ES-I3 (cell line): Measurements from ENCODE around the gene MARK2.
A peak's percentile ranks its signal among the peaks of the same experiment; 100 is the strongest.

ENCODE experiments used
- H3K36me3 ChIP-seq: 2 replicates; pipeline ENCODE4 v1.6.1; 2013; ENCODE audit warnings: mild to moderate bottlenecking, low read length, control low read depth, moderate library complexity; ENCODE audit not compliant: insufficient read depth
- H3K4me1 ChIP-seq: 2 replicates; pipeline ENCODE4 v1.6.1; 2013; ENCODE audit warnings: mild to moderate bottlenecking, control low read depth, low read length; ENCODE audit not compliant: insufficient read depth
- H3K9ac ChIP-seq: 2 replicates; pipeline ENCODE4 v1.6.1; 2013; ENCODE audit warnings: low read depth, mild to moderate bottlenecking, low read length, moderate library complexity
- H3K9me3 ChIP-seq: 2 replicates; pipeline ENCODE4 v1.6.1; 2013; ENCODE audit warnings: mild to moderate bottlenecking, low read length, moderate library complexity; ENCODE audit not compliant: control insufficient read depth, insufficient read depth

Gene MARK2

DNA sequence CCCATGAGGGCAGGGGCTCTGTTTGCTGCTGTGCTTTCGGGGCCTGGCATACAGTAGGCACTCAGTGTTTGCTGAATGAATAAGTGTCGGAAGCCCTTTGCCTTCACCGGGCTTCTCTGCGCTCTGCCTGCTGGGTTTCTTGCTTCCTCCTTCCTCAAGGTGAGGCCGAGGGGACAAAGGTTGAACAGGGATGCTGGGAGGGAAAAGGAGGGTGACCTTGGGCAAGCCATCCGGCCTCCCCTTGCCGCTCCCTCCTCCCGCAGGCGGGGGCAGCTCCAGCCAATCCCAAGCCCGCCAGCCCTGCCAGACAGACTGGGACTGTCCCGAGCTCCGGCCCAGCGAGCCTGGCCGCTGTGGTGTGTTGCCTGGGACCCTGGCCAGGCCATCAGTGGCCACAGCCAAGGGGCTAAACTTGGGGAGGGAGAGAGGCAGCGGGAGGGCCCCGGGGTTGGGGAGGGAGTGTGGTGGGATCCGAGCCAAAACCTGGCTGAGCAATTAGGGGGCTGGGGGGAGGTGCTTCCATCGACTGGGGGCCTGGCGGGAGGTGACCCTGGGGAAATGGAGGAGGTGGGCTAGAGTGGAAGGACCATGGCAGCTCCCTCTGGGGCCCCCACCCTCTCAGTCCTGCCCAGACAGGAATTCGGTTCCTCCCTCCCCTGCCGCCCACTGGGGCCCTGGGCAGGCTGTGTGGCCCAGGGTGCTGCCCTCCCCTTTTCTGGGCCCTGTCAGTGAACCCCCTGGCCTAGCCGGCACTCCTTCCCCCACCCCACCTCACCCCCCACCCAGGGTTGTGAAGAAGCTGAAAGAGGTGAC lies 81.4 kb downstream of the MARK2 start:
- peaks cover 3% of the 10 kb centered on the region; the same call in 1 of the 2 replicates for H3K4me1 ChIP-seq
- H3K9me3 ChIP-seq: no peaks in the 10 kb centered on the region
- peak overlapping the region; percentile 83 for H3K9ac ChIP-seq
- H3K36me3 ChIP-seq: no peaks in the 10 kb centered on the region

DNA sequence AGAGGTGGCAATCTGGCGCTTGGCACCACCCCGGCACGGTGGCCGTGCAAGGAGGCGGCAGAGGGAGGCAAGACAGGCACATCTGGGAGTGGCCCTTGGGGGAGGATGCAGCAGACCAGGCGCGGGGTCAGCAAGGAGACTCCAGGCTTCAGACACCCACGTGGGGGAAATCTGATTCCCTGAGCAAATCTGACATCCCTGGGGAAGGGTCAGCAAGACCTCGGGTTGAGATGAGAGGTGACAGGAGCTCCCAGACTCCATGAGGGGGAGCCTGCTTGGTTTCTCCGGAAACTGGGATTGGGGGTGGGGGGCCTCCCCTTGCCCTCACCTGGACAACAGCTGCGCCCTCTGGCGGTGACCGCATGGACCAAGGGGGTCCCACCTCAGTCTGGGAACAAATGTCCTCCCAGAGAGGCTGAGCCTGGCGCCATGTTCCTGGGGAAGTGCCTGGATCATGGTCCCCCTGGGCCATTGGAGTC lies 82.1 kb downstream of the MARK2 start:
- peaks cover 3% of the 10 kb centered on the region; the same call in 1 of the 2 replicates for H3K4me1 ChIP-seq
- H3K36me3 ChIP-seq: no peaks in the 10 kb centered on the region
- peak overlapping the region; percentile 83; the same call in 1 of the 2 replicates for H3K9ac ChIP-seq
- H3K9me3 ChIP-seq: no peaks in the 10 kb centered on the region

DNA sequence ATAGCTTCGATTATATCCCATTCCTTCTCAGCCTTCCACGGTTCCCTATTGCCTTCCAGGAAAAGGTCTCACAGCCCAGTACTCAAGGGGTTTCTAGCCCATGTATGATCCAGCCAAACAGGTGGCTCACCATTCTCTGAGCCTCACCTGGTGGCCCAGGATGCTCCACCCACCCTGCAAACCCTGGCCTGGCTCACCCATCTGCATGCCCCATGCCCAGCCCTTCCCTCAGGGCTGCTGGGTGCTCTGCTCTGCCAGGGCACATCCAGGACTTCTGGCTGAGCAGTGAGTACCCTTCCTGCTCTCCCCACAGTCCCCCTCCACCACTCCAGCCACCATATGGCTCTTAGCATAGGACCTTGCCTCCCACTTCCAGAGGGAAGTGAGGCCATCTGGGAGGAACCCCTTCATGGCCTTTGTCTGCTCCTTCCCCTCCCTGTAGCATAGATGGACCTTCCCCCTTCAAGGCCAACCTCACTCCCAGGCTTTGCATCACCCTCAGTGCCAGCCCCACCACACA lies 83.8 kb downstream of the MARK2 start:
- H3K9me3 ChIP-seq: no peaks in the 10 kb centered on the region
- peaks cover 3% of the 10 kb centered on the region; the same call in 1 of the 2 replicates for H3K4me1 ChIP-seq
- H3K36me3 ChIP-seq: no peaks in the 10 kb centered on the region
- no peak overlapping the region for H3K9ac ChIP-seq

DNA sequence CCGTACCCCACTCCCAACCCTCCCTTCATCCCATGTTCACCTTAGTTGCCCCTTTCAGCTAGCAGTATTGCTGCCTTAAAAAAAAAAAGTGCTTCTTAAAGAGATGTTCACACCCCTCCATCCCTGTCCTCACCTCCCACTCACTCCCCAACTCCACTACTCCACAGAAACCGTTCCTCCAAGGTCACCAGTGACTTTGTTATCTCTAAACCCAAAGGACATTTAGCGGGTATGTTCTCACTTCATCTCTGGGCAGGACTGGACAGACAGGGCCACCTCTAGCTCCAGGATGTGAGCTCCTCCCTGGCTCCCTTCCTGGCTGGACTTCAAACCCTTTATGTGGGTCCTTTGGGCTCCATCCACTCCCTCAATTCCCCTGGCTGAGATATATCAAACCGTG lies 84.4 kb downstream of the MARK2 start:
- Histone ChIP-seq H3K36me3 (no peaks in the 10 kb centered on the region), H3K9ac (no peak overlapping the region), H3K4me1 (peaks cover 3% of the 10 kb centered on the region; the same call in 1 of the 2 replicates), H3K9me3 (no peaks in the 10 kb centered on the region)

DNA sequence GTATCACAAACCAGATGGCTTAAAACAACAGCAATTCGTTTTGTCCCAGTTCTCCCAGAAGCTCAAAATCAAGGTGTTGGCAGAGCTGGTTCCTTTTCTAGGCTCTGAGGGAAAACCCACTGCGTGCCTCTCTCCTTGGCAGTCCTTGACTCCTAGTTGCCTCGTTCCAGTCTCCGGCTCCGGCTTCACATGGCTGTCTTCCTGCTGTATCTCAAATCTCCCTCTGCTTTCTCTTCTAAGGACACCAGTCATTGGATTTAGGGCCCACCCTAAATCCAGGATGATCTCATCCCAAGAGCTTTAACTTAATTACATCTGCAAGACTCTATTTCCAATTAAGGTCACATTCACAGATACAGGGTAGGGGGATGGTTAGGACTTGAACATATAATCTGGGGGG lies 90.7 kb downstream of the MARK2 start:
- Histone ChIP-seq H3K9me3 (no peaks in the 10 kb centered on the region), H3K9ac (no peak overlapping the region), H3K36me3 (no peaks in the 10 kb centered on the region), H3K4me1 (no peaks in the 10 kb centered on the region)

DNA sequence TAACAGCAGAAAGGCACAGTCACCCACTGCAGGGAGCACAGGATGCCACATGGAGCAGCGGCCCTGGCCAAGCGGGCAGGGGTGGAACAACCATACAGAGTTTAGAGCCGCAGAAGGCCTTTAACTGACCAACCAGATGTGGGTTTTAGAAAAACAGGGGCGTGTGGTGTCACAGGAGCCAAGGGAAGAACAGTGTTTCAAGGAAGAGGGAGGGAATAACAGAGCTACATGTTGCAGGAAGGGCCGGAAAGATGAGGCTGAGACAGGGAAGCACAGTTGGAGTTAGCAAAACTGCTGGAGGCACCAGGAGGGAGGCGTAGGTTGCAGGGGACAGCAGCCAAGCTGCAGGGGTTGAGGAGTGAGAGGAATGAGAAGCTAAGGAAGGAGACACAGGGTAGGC lies 92.1 kb downstream of the MARK2 start:
- no peak overlapping the region for H3K9ac ChIP-seq
- no peaks in the 10 kb centered on the region for H3K9me3 ChIP-seq
- no peaks in the 10 kb centered on the region for H3K4me1 ChIP-seq
- no peaks in the 10 kb centered on the region for H3K36me3 ChIP-seq

DNA sequence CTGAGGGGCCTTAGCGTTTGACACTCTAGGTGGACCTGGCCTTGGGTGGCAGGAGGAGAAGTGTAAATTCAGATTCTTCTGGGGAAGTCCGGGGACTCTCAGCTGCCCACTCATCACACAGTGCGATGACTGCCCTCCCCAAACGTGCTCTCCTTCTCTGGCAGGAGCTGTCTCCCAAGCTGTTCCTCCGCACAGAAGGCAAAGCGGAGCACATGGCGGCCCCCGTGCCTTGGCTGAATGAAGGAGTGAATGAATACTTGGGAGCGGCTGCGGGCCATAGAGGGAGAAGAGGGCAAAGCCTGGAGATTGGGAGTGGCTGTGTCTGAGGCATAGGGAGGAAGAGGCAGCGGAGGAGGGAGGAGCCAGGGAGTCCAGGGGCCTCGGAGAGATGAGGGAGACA lies 93.0 kb downstream of the MARK2 start:
- Histone ChIP-seq H3K36me3 (no peaks in the 10 kb centered on the region), H3K9me3 (no peaks in the 10 kb centered on the region), H3K4me1 (no peaks in the 10 kb centered on the region), H3K9ac (no peak overlapping the region)

DNA sequence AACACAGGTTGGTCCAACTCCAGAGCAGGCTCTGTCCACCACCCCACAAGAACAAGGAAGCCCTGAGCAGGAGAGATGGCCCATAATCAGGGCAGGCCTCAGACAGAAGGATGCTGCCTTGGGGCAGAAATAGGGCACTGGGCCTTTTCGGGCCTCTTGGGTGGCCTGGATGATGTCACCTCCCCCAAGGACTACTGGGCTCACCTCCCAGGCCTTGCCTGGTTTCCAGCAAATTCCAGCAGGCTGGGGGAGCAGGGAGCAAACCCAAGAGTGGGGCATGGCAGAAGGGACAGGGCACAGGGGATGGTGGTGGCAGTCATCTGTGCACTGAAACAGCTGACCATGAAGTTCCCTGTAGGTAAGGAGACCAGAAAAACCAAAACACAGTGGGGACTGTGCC lies 94.5 kb downstream of the MARK2 start:
- Histone ChIP-seq H3K9ac (no peak overlapping the region), H3K9me3 (no peaks in the 10 kb centered on the region), H3K4me1 (no peaks in the 10 kb centered on the region), H3K36me3 (no peaks in the 10 kb centered on the region)

DNA sequence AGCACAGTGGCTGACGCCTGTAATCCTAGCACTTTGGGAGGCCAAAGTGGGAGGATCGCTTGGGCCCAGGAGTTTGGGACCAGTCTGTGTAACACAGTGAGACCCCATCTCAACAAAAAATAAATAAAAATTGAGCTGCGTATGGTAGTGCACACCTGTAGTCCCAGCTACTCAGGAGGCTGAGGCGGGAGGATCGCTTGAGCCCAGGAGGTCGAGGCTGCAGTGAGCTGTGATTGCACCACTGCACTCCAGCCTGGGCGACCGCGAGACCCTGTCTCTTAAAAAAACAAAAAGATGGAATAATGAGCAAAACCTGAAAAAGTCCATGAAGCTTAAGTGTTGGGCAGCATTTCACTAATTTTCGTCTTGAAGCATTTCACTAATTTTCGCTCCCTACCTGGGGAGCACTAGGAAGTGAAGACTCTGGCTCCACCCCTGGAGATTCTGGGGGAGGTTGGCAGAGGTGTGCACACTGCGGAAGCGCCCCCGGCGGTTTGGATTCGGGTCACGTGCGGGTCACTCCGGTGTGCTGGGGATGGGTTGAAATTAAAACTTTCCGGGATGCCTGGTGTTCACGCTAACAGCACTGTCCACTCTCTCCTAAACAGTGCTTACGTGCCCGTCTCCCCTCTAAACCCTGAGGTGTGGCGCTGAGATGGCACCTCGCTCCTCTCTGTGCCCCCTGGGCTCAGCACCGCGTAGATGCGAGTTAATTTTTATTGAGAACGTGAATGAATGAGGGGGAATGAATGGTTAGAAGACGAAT lies 99.0 kb downstream of the MARK2 start:
- H3K36me3 ChIP-seq: no peaks in the 10 kb centered on the region
- H3K9ac ChIP-seq: peak overlapping the region; percentile 61
- H3K9me3 ChIP-seq: no peaks in the 10 kb centered on the region
- H3K4me1 ChIP-seq: no peaks in the 10 kb centered on the region

DNA sequence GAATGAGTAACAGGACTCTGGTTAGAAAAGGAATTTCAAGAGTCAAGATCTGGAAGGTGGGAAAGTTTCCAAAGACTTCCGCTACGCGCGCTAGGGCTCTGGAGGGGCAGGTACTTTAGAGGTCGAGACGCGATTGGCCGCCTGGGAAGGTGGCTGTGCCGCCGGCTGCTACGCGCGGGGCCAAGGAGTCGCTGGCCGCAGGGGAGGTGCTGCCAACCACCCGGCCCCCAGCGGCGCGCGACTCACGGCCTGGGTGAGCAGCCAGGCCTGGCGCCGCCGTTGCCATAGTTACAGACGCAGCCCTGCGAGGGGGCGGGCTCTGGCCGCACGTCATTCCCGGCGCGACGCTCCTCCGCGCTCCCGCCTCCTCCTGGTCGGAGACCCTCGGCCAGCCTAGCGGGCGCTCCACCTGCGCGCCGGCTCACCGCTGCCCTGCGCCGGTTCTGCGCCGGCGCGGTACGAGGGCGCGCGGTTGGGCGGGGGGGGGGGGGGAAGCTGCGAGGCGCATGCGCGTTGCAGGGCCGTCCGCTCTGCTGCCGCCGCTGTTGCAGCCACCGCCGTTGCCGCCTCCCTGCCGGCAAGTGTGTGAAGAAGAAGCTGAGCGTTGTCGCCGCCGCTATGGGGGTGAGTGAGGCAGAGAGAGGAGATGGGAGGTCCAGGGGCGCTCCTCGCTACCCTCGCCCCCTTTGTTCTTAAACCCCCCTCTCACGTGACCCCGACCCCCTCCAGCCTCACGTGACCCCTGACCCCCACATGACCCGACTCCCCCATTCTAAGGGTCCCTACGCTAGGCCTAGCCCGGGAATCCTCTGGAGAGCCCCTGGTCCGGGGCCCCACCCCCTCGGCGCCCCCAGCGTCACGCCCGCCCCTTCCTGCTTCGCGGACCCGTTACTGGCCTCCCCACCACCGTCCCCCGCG lies 99.8 kb downstream of the MARK2 start, which contains the start of gene NAA40:
Gene NAA40 (plus strand): TSS at position 524 of the 918 bp plus-strand sequence. CDS start 95 bp downstream, at position 619.
- Histone ChIP-seq H3K9me3 (no peaks in the 10 kb centered on the region), H3K9ac (peak within 1 kb of the TSS; percentile 90), H3K36me3 (no peaks in the 10 kb centered on the region), H3K4me1 (no peaks in the 10 kb centered on the region)

DNA sequence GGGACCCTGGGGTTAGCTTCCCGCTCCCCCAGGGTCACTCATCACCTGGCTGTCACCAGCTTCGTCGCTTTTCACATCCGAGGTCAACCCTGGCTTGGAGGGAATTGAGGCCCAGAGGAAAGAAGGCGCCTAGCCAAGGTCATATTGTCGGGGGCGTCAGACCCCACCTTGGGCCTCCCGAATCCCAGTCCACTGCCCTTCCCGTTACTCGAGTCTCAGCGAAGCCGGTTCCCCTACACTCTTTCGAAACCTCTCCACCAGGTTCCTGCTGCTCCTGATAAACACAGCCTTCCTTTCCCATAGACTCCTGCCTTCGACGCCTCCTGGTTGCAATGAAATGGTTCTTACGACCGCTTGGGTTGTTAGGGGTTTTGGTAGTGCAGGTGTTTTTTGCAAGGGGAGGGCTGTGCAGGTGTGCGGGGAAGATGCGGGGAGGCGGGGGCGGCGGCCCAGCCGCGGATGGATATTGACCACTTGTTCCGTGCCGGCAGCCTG lies 100.5 kb downstream of the MARK2 start:
- H3K4me1 ChIP-seq: no peaks in the 10 kb centered on the region
- peak overlapping the region; percentile 90 for H3K9ac ChIP-seq
- H3K36me3 ChIP-seq: no peaks in the 10 kb centered on the region
- no peaks in the 10 kb centered on the region for H3K9me3 ChIP-seq

DNA sequence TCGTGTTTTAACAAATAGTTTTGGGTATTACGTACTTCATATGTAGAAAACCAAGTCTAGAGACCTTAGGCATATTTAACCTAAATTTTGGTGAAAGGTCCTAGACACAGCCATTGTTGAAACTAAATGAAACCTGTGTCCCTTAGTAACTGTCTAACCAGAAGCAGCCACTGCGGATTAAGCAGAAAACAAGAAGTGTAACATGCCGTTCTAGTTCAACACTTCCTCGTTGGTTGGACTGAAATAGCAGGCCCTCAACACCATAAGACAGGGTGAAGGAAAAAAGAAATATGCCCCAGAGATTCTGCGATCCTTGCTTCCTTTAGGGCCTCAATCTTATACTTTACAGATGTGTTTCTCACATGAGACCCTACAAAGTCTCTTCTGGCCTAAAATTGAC lies 101.9 kb downstream of the MARK2 start:
- H3K36me3 ChIP-seq: no peaks in the 10 kb centered on the region
- H3K9ac ChIP-seq: no peak overlapping the region
- no peaks in the 10 kb centered on the region for H3K4me1 ChIP-seq
- no peaks in the 10 kb centered on the region for H3K9me3 ChIP-seq

DNA sequence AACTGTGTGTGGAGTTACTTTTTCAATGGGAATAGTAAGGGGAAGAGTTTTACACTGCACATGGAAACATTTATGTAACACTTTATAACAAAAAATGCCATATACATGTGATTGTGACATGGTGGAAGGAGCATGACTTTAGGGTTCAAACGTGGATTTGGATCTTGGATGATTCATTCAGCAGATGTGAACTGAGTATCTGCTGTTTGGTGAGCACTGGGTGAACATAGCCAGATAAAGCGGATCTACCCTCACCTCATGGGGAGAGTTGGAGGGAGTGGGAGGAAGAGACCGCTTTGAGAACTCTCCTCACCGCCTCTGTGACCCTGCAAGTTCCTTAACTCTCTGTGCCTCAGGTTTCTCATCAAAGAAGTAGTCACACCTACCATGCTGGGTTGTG lies 103.0 kb downstream of the MARK2 start:
- no peaks in the 10 kb centered on the region for H3K4me1 ChIP-seq
- no peaks in the 10 kb centered on the region for H3K36me3 ChIP-seq
- no peak overlapping the region for H3K9ac ChIP-seq
- no peaks in the 10 kb centered on the region for H3K9me3 ChIP-seq

DNA sequence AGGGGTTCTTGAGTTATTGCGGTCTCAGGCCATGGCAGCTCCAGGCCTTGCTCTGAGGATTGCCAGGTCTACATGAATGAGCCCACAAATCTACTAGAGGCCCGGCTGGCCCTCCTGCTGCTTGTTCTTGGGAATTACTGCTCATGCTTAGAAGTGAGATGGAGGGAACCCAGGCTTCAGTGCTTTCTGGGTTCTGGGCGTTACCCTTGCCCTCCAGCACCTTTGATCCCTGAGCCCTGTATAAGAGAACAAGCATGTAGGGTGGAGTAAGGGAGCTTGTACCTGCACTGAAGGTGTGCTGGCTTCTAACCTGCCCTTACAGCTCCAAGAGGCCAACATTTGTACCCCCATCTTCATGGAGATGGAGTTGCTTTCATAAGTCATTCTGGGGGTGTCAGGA lies 103.9 kb downstream of the MARK2 start:
- no peaks in the 10 kb centered on the region for H3K36me3 ChIP-seq
- H3K4me1 ChIP-seq: no peaks in the 10 kb centered on the region
- no peak overlapping the region for H3K9ac ChIP-seq
- no peaks in the 10 kb centered on the region for H3K9me3 ChIP-seq
